ENCODE results near the gene COL21A1. TPM values are rescaled to one million over a fixed set of nuclear protein-coding genes. Genes with fewer than 3 reads are reported as not detected.

Gene COL21A1
- total RNA-seq, 1 experiment from 2014 or later = not detected

DNA sequence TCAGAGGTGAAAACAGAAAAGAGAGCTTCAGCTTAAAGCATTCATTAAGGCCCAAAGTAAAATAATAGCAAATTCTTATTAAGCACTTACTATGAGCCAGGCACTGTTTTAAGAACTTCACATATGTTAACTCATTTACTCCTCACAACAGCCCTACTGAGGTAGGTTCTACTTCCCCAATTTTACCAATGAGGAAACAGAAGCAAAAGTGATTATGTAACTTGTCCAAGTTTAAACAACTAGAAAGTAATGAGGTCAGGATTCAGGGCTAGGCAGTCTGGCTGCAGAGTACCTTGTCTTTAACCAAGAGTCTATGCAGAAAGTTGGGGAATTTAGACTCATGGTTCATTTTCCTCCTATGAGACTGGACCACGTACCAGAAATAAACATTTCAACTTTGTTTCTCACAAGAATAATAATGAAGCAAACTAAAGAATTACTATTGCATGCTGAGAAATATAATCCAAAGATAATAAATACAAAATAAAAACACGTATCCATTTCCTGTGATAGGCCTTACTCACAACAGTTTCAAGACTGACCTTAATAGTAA, 3.8 kb downstream of the COL21A1 start:
- Histone ChIP-seq H4K20me1 (ENCODE audit: insufficient read depth, low read depth, low read length) (no peaks in the 10 kb centered on the region), H3K9me2 (replicated peaks; ENCODE audit: insufficient read depth, low read length) (no peaks in the 10 kb centered on the region), H3K9me3 (ENCODE audit: low read length) (no peaks in the 10 kb centered on the region), H2AFZ (ENCODE audit: low read length) (no peak overlapping the region), H3K4me1 (ENCODE audit: low read length) (peaks cover 14% of the 10 kb centered on the region), H3K4me2 (ENCODE audit: low read depth, low read length, poor library complexity, severe bottlenecking) (no peak overlapping the region), H3K9ac (ENCODE audit: low read length) (no peak overlapping the region), H3K79me2 (ENCODE audit: low read length) (no peaks in the 10 kb centered on the region), H3K27ac (ENCODE audit: low read length) (no peak overlapping the region), H3K27me3 (ENCODE audit: low read length) (no peaks in the 10 kb centered on the region), H3K36me3 (ENCODE audit: insufficient read depth, low read length) (no peaks in the 10 kb centered on the region), H3K4me3 (ENCODE audit: low read length) (no peak overlapping the region)
- DNase-seq = no peak

DNA sequence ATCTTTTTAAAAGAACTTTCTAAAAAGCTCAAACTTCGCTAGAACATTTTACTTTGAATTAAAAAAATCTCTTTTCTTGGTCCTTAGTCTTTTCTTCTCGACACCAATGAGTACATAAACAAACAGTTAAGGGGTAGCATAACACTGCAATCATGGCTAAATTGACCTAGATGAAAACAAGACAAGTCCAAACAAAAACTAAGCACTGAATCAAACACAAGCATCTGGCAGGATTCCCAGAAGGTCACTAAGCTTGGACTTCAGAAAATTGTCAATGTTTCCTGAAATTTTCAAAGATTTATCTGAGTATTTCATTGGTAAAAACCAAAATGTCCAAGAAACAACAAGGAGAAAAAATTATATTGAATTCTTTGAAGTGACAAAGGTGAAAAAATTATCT, 5.0 kb downstream of the COL21A1 start:
- H2AFZ ChIP-seq (ENCODE audit: low read length) = no peak overlapping the region
- no peaks in the 10 kb centered on the region for H4K20me1 ChIP-seq (ENCODE audit: insufficient read depth, low read depth, low read length)
- H3K27ac ChIP-seq (ENCODE audit: low read length) = no peak overlapping the region
- H3K27me3 ChIP-seq (ENCODE audit: low read length) = no peaks in the 10 kb centered on the region
- H3K79me2 ChIP-seq (ENCODE audit: low read length) = no peaks in the 10 kb centered on the region
- H3K4me1 ChIP-seq (ENCODE audit: low read length) = peaks cover 14% of the 10 kb centered on the region
- no peak overlapping the region for H3K4me2 ChIP-seq (ENCODE audit: low read depth, low read length, poor library complexity, severe bottlenecking)
- DNase-seq = no peak
- H3K4me3 ChIP-seq (ENCODE audit: low read length) = no peak overlapping the region
- no peaks in the 10 kb centered on the region for H3K9me3 ChIP-seq (ENCODE audit: low read length)
- no peak overlapping the region for H3K9ac ChIP-seq (ENCODE audit: low read length)
- H3K36me3 ChIP-seq (ENCODE audit: insufficient read depth, low read length) = no peaks in the 10 kb centered on the region
- H3K9me2 ChIP-seq (replicated peaks; ENCODE audit: insufficient read depth, low read length) = no peaks in the 10 kb centered on the region

DNA sequence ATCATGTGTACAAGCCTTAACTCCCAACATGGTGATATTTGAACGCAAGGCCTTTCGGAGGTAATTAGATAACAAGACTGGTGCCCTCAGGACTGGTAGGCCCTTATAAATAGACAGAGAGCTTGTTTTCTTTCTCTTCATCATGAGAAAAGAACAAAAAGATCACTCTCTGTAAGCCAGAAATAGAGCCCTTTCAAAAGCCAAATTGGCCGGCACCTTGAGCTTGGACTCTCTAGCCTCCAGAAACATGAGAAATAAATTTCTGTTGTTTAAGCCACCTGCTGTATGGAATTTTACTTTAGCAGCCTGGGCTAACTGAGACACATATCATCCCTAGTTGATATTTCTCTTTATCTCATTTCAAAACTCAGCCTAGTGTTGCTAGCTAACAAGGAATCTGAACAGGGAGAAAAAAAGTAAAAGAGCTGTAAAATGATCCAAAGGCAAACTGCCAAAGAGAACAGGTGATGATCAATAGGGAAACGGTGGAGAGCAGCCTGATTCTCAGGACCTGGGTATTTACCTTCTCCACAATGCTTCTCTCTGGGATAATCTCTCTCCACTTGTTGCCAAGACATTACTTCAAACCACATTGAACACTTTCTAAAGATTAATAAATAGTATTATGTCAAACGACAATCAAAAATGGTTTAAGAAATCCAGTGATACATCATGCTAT, 6.1 kb downstream of the COL21A1 start:
- no peak overlapping the region for H3K27ac ChIP-seq (ENCODE audit: low read length)
- no peaks in the 10 kb centered on the region for H3K9me3 ChIP-seq (ENCODE audit: low read length)
- H3K4me3 ChIP-seq (ENCODE audit: low read length) = no peak overlapping the region
- no peak overlapping the region for H2AFZ ChIP-seq (ENCODE audit: low read length)
- H3K79me2 ChIP-seq (ENCODE audit: low read length) = no peaks in the 10 kb centered on the region
- H4K20me1 ChIP-seq (ENCODE audit: insufficient read depth, low read depth, low read length) = no peaks in the 10 kb centered on the region
- no peak overlapping the region for H3K9ac ChIP-seq (ENCODE audit: low read length)
- H3K4me1 ChIP-seq (ENCODE audit: low read length) = peaks cover 10% of the 10 kb centered on the region
- no peaks in the 10 kb centered on the region for H3K36me3 ChIP-seq (ENCODE audit: insufficient read depth, low read length)
- no peak overlapping the region for H3K4me2 ChIP-seq (ENCODE audit: low read depth, low read length, poor library complexity, severe bottlenecking)
- no peak for DNase-seq
- H3K27me3 ChIP-seq (ENCODE audit: low read length) = no peaks in the 10 kb centered on the region
- no peaks in the 10 kb centered on the region for H3K9me2 ChIP-seq (replicated peaks; ENCODE audit: insufficient read depth, low read length)

DNA sequence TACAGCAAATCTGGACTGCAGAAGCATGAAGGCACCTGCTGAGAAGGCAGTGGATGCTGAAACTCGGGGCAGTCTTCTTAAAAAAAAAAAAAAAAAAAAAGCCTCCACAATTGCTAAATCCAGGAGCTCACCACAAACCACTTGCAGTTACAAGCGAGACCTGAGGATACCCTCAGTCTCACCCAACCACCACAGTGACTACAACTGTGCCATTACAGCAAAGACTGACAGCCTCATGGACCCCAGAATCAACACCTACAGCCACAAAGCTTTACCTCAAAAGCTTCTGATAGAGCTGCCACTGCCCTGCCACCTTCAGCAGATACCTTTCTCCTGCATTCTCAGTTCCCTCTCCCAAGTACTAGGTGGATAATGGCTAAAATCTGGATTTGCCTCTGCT, 9.0 kb downstream of the COL21A1 start:
- no peak for DNase-seq
- Histone ChIP-seq H3K9me3 (ENCODE audit: low read length) (no peaks in the 10 kb centered on the region), H3K4me2 (ENCODE audit: low read depth, low read length, poor library complexity, severe bottlenecking) (no peak overlapping the region), H3K36me3 (ENCODE audit: insufficient read depth, low read length) (no peaks in the 10 kb centered on the region), H2AFZ (ENCODE audit: low read length) (no peak overlapping the region), H3K9me2 (replicated peaks; ENCODE audit: insufficient read depth, low read length) (no peaks in the 10 kb centered on the region), H4K20me1 (ENCODE audit: insufficient read depth, low read depth, low read length) (no peaks in the 10 kb centered on the region), H3K9ac (ENCODE audit: low read length) (no peak overlapping the region), H3K4me3 (ENCODE audit: low read length) (no peak overlapping the region), H3K27ac (ENCODE audit: low read length) (no peak overlapping the region), H3K79me2 (ENCODE audit: low read length) (no peaks in the 10 kb centered on the region), H3K27me3 (ENCODE audit: low read length) (no peaks in the 10 kb centered on the region), H3K4me1 (ENCODE audit: low read length) (no peaks in the 10 kb centered on the region)

DNA sequence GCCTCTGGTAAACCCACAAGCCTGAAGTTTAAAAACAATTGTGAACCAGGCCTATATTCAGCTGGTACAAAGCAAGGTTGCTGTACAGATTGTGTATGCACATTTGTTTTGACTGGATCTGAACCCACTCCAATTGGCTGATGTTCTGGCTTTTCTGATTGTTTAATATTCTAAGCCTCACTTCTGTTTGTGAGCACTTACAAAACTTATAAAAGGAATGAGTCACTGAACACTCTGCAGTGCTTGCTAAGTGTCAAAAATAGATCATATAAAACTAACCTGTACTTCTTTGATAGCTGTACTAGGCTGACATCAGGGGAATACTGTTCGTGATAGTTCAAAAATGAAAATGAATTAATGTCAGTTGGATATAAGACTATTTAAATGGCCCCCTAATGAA, 12.1 kb downstream of the COL21A1 start:
- no peak overlapping the region for H3K9ac ChIP-seq (ENCODE audit: low read length)
- H2AFZ ChIP-seq (ENCODE audit: low read length) = no peak overlapping the region
- no peaks in the 10 kb centered on the region for H3K9me2 ChIP-seq (replicated peaks; ENCODE audit: insufficient read depth, low read length)
- H3K36me3 ChIP-seq (ENCODE audit: insufficient read depth, low read length) = no peaks in the 10 kb centered on the region
- H3K4me2 ChIP-seq (ENCODE audit: low read depth, low read length, poor library complexity, severe bottlenecking) = no peak overlapping the region
- H3K4me1 ChIP-seq (ENCODE audit: low read length) = no peaks in the 10 kb centered on the region
- H3K4me3 ChIP-seq (ENCODE audit: low read length) = no peak overlapping the region
- H3K27ac ChIP-seq (ENCODE audit: low read length) = no peak overlapping the region
- DNase-seq = no peak
- H3K79me2 ChIP-seq (ENCODE audit: low read length) = no peaks in the 10 kb centered on the region
- H3K27me3 ChIP-seq (ENCODE audit: low read length) = no peaks in the 10 kb centered on the region
- H4K20me1 ChIP-seq (ENCODE audit: insufficient read depth, low read depth, low read length) = no peaks in the 10 kb centered on the region
- H3K9me3 ChIP-seq (ENCODE audit: low read length) = no peaks in the 10 kb centered on the region

DNA sequence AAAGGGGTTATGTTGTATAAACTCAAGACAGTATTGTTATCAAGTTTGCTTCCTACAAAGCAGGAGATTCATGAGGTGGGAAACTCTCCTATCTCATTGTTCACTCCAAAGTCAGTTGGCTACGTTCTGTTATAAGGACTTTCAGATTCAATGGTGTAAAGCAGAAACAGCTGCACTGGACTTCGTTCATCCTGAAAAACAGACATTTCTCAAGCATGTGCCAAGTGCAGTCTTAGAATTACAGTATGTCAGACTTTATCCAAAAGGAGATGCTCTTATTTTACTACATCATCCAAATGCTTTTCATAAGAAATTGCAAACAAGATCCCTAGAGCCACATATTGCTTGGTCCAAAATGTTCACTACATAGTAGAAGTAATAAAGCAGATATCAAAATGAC, 14.9 kb downstream of the COL21A1 start:
- no peak for DNase-seq

DNA sequence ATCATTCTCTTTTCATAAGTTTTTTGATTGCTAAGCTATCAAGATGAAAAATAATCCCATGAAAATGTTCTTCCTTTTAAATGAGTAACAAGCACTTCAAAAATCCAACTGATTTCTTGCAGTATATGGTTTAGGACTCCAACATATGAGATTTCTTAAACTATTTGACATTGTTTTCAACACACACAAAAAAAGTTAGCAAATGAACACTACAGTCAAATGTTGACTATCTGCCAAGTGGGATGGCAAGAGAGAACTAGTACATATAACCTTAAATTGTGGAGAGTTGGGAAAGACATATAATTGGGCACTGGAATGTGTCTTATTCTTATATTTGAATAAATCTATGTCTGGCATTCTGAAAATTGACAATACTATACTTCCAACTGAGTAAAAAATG, 15.6 kb downstream of the COL21A1 start:
- no peaks in the 10 kb centered on the region for H3K27me3 ChIP-seq (ENCODE audit: low read length)
- H3K9ac ChIP-seq (ENCODE audit: low read length) = no peak overlapping the region
- H2AFZ ChIP-seq (ENCODE audit: low read length) = no peak overlapping the region
- H3K9me2 ChIP-seq (replicated peaks; ENCODE audit: insufficient read depth, low read length) = no peaks in the 10 kb centered on the region
- no peaks in the 10 kb centered on the region for H3K79me2 ChIP-seq (ENCODE audit: low read length)
- H3K4me1 ChIP-seq (ENCODE audit: low read length) = no peaks in the 10 kb centered on the region
- H3K4me3 ChIP-seq (ENCODE audit: low read length) = no peak overlapping the region
- H3K4me2 ChIP-seq (ENCODE audit: low read depth, low read length, poor library complexity, severe bottlenecking) = no peak overlapping the region
- no peak overlapping the region for H3K27ac ChIP-seq (ENCODE audit: low read length)
- H3K36me3 ChIP-seq (ENCODE audit: insufficient read depth, low read length) = no peaks in the 10 kb centered on the region
- H3K9me3 ChIP-seq (ENCODE audit: low read length) = no peaks in the 10 kb centered on the region
- H4K20me1 ChIP-seq (ENCODE audit: insufficient read depth, low read depth, low read length) = no peaks in the 10 kb centered on the region
- no peak for DNase-seq

More for the DNA sequence above, 14.9 kb downstream of the COL21A1 start:
- H2AFZ ChIP-seq (ENCODE audit: low read length) = no peak overlapping the region
- H3K9me2 ChIP-seq (replicated peaks; ENCODE audit: insufficient read depth, low read length) = no peaks in the 10 kb centered on the region
- no peaks in the 10 kb centered on the region for H3K4me1 ChIP-seq (ENCODE audit: low read length)
- H4K20me1 ChIP-seq (ENCODE audit: insufficient read depth, low read depth, low read length) = no peaks in the 10 kb centered on the region
- no peak overlapping the region for H3K27ac ChIP-seq (ENCODE audit: low read length)
- H3K36me3 ChIP-seq (ENCODE audit: insufficient read depth, low read length) = no peaks in the 10 kb centered on the region
- no peak overlapping the region for H3K4me2 ChIP-seq (ENCODE audit: low read depth, low read length, poor library complexity, severe bottlenecking)
- H3K9ac ChIP-seq (ENCODE audit: low read length) = no peak overlapping the region
- no peaks in the 10 kb centered on the region for H3K27me3 ChIP-seq (ENCODE audit: low read length)
- H3K79me2 ChIP-seq (ENCODE audit: low read length) = no peaks in the 10 kb centered on the region
- no peaks in the 10 kb centered on the region for H3K9me3 ChIP-seq (ENCODE audit: low read length)
- no peak overlapping the region for H3K4me3 ChIP-seq (ENCODE audit: low read length)

DNA sequence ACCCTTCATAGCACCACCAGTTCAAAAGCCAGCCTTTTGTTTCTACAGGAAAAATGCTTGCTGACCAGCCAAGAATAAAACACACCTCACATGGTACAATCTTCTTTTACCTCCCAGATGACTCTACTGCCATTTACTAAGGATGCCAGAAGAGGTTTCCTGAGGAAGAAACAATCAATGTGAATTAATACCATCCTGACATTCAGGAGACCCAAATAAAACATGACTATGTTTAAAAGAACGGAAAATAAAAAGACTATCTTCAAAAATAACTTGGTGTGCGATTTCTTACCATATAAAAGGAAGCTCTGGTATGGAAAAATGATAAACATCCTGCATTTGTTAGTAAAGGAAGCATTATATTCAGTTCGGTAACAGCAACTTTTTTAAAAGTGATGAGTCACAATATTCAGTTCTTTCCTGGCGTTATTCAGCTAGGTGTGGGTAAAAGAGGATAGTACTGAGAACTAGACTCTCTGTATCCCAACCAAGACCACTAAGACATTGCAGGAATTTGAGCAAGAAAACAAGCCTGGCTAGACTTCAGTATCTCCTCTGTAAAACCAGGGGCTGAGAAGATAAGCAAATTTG, 16.3 kb downstream of the COL21A1 start:
- Histone ChIP-seq H2AFZ (ENCODE audit: low read length) (no peak overlapping the region), H3K36me3 (ENCODE audit: insufficient read depth, low read length) (no peaks in the 10 kb centered on the region), H3K4me3 (ENCODE audit: low read length) (no peak overlapping the region), H3K4me1 (ENCODE audit: low read length) (no peaks in the 10 kb centered on the region), H3K27me3 (ENCODE audit: low read length) (no peaks in the 10 kb centered on the region), H3K9ac (ENCODE audit: low read length) (no peak overlapping the region), H3K79me2 (ENCODE audit: low read length) (no peaks in the 10 kb centered on the region), H3K9me2 (replicated peaks; ENCODE audit: insufficient read depth, low read length) (no peaks in the 10 kb centered on the region), H3K27ac (ENCODE audit: low read length) (no peak overlapping the region), H3K9me3 (ENCODE audit: low read length) (no peaks in the 10 kb centered on the region), H3K4me2 (ENCODE audit: low read depth, low read length, poor library complexity, severe bottlenecking) (no peak overlapping the region), H4K20me1 (ENCODE audit: insufficient read depth, low read depth, low read length) (no peaks in the 10 kb centered on the region)
- DNase-seq = no peak
